Sigmoid colon (tissue), 7 donors: Measurements from ENCODE around the gene MYO5C. TPM values are rescaled to one million over a fixed set of nuclear protein-coding genes. Genes with fewer than 3 reads are reported as not detected.

ENCODE experiments used
- DNase-seq: peaks from one replicate; pipeline ENCODE4 v3.0.0-alpha.2; 2019
- H3K27ac ChIP-seq, 4 donors: fragments of 200-600 bp; sonication (generic); one replicate each; pipeline ENCODE4 v1.5.1; 2016 to 2019; ENCODE audit warnings: mild to moderate bottlenecking in 1 of 4
- H3K27me3 ChIP-seq, 3 donors: fragments of 200-600 bp; sonication (generic); one replicate each; pipeline ENCODE4 v1.5.1; 2019; ENCODE audit warnings: mild to moderate bottlenecking in 1 of 3
- H3K36me3 ChIP-seq, 4 donors: fragments of 200-600 bp; sonication (generic); one replicate each; pipeline ENCODE4 v1.5.1; 2016 to 2019
- H3K4me1 ChIP-seq, 4 donors: fragments of 200-600 bp; sonication (generic); one replicate each; pipeline ENCODE4 v1.5.1; 2017 to 2019
- H3K4me3 ChIP-seq, 4 donors: fragments of 200-600 bp; sonication (generic); one replicate each; pipeline ENCODE4 v1.5.1; 2017 to 2019; ENCODE audit warnings: mild to moderate bottlenecking in 2 of 4, moderate library complexity in 1 of 4
- H3K9me3 ChIP-seq, 4 donors: fragments of 200-600 bp in 3 of 4; sonication (generic) in 3 of 4; one replicate each; pipeline versions ENCODE4 v1.5.1 to v1.6.1; 2013 to 2019
- CTCF ChIP-seq, 4 experiments: fragments of 450-650 bp in 3 of 4; fragments of 200-600 bp in 1 of 4; IDR thresholded peaks; one replicate each; pipeline ENCODE4 v1.5.1; 2016 to 2019; ENCODE audit warnings: antibody characterized with exemption in 4 of 4, mild to moderate bottlenecking in 3 of 4, moderate library complexity in 2 of 4
- EP300 ChIP-seq, 4 donors: sonication (generic); formaldehyde crosslinking; IDR thresholded peaks; one replicate each; pipeline ENCODE4 v1.6.1; 2017; ENCODE audit warnings: antibody characterized with exemption in 4 of 4
- POLR2A ChIP-seq, 2 donors: fragments of 450-650 bp; IDR thresholded peaks; one replicate each; pipeline ENCODE4 v1.6.1; 2016; ENCODE audit warnings: antibody characterized with exemption in 2 of 2, mild to moderate bottlenecking in 2 of 2, moderate library complexity in 2 of 2
- POLR2AphosphoS5 ChIP-seq, 4 donors: sonication (generic); formaldehyde crosslinking; IDR thresholded peaks; one replicate each; pipeline ENCODE4 v1.6.1; 2017; ENCODE audit warnings: antibody characterized with exemption in 4 of 4
- WGBS, 2 donors: extraction: QIAGEN DNeasy Blood & Tissue Kit; methylation state at CpG; one replicate each; pipeline ENCODE4 v1.1.7; 2013; 5-methylcytosine and 5-hydroxymethylcytosine counted together
- intact Hi-C: fragments of 100-400 bp; cut with DNase I; formaldehyde crosslinking; loops from one replicate; pipeline ENCODE4 v1.15.1; 2023
- polyA plus RNA-seq, 3 donors: library from polyadenylated mRNA; stranded (reverse); fragments of 200-250 nt; gene quantifications; one replicate each; pipeline ENCODE4 v1.2.3, GENCODE V29; 2013
- total RNA-seq, 4 donors: library from RNA; depleted of rRNA; stranded (reverse); fragments of >200 nt; gene quantifications; one replicate each; pipeline ENCODE4 v1.1.0, GENCODE V29; 2016
- donor health status: healthy with polysubstance abuse.
- donor health status: Bipolar disorder and iron deficiency.
- donor health status: healthy.

The MYO5C gene
- total and polyA plus RNA-seq, 7 donors, result 3.6 to 16.5 (median 11.9) TPM

DNA sequence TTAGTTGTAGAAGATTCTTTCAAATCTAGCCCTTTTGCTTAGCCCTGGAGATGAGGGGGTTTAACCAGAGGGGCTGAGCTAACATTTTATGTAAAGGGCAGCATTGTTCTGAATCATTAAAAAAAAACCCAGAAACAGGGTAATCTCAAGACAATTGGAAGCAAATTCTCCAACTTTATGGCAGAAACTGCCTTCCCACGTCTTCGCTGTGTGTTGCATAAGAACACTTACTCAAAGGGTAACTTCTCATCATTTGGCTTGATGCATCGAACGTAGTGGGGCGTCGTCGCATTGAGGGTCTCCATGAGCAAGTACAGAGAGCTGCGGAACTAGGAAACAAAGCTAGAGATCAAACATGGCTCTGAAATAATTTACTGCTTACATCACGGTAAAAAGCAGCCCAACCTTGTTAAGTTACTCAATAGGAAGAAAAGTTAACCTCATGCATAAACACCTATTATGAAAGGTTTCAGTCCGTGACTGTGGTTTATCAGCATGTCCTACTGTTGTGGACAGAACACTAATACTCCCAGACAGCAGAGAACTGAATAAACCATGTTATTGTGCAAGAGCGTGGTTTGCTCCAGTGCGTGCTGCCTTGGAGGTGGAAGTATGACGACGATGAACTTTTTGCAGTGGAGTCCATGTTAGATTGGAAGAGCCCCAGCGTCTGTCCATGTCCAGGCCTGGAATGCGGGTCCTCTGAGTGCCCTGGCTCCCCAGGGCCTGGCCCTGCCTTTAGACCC is 48.7 kb downstream of the MYO5C start:
- H3K27ac ChIP-seq, result no peak overlapping the region
- TF ChIP-seq POLR2AphosphoS5 (IDR thresholded peaks at IDR 0.05) (no peak), POLR2A (IDR thresholded peaks at IDR 0.05) (no peak), EP300 (IDR thresholded peaks at IDR 0.05) (no peak), CTCF (IDR thresholded peaks at IDR 0.05) (no peak)
- no peak overlapping the region for H3K4me3 ChIP-seq
- WGBS, 2 donors, result 91 to 92% methylated on average over 16 of the region's 16 CpGs
- no peaks in the 10 kb centered on the region for H3K27me3 ChIP-seq
- DNase-seq, result no peak
- no peaks in the 10 kb centered on the region for H3K9me3 ChIP-seq
- H3K4me1 ChIP-seq, result no peaks in the 10 kb centered on the region
- H3K36me3 ChIP-seq, result no peaks in the 10 kb centered on the region
- intact Hi-C loops, result no loop called here

GRCh38 chr15:52243697-52244555 is 51.7 kb downstream of the MYO5C start:
- no peaks in the 10 kb centered on the region for H3K36me3 ChIP-seq
- H3K27me3 ChIP-seq, result no peaks in the 10 kb centered on the region

GRCh38 chr15:52243286-52243685 is 52.3 kb downstream of the MYO5C start:
- Histone ChIP-seq H3K36me3 (no peaks in the 10 kb centered on the region), H3K4me3 (no peak overlapping the region), H3K27ac (no peak overlapping the region), H3K9me3 (no peaks in the 10 kb centered on the region), H3K27me3 (no peaks in the 10 kb centered on the region), H3K4me1 (no peaks in the 10 kb centered on the region)
- intact Hi-C loops, result no loop called here
- DNase-seq, result no peak
- TF ChIP-seq CTCF (IDR thresholded peaks at IDR 0.05) (no peak), EP300 (IDR thresholded peaks at IDR 0.05) (no peak), POLR2AphosphoS5 (IDR thresholded peaks at IDR 0.05) (no peak), POLR2A (IDR thresholded peaks at IDR 0.05) (no peak)
- 89 to 95% methylated on average over 7 of the region's 7 CpGs for WGBS, 2 donors

More at GRCh38 chr15:52243697-52244555, 51.7 kb downstream of the MYO5C start:
- DNase-seq, result no peak
- intact Hi-C loops, result no loop called here
- TF ChIP-seq POLR2A (IDR thresholded peaks at IDR 0.05) (no peak), CTCF (IDR thresholded peaks at IDR 0.05) (no peak), EP300 (IDR thresholded peaks at IDR 0.05) (no peak), POLR2AphosphoS5 (IDR thresholded peaks at IDR 0.05) (no peak)
- WGBS, 2 donors, result 85 to 87% methylated on average over 20 of the region's 20 CpGs
- H3K4me3 ChIP-seq, result no peak overlapping the region
- H3K27ac ChIP-seq, result no peak overlapping the region
- H3K4me1 ChIP-seq, result no peaks in the 10 kb centered on the region
- H3K9me3 ChIP-seq, result no peaks in the 10 kb centered on the region

- intact Hi-C loops, result no loop called here
- WGBS, 2 donors, result 74 to 92% methylated on average over 4 of the region's 4 CpGs
- H3K27me3 ChIP-seq, result no peaks in the 10 kb centered on the region
- no peak for TF ChIP-seq CTCF (IDR thresholded peaks at IDR 0.05)
- no peak for TF ChIP-seq EP300 (IDR thresholded peaks at IDR 0.05)
- no peak for TF ChIP-seq POLR2AphosphoS5 (IDR thresholded peaks at IDR 0.05)
- TF ChIP-seq POLR2A (IDR thresholded peaks at IDR 0.05), result no peak
- no peak overlapping the region for H3K27ac ChIP-seq
- H3K4me3 ChIP-seq, result no peak overlapping the region
- DNase-seq, result no peak
- H3K9me3 ChIP-seq, result no peaks in the 10 kb centered on the region
- no peaks in the 10 kb centered on the region for H3K36me3 ChIP-seq
- no peaks in the 10 kb centered on the region for H3K4me1 ChIP-seq
Measured at GRCh38 chr15:52241489-52241888, 54.1 kb downstream of the MYO5C start.
